CD4-positive, alpha-beta T cell treated with Interleukin-10 for 1 hour (primary cell): ENCODE measurements around the gene SFXN4.

ENCODE experiments used
- DNase-seq: peaks from one replicate; pipeline ENCODE4 v3.0.0-alpha.2; 2020

The SFXN4 gene, protein sequence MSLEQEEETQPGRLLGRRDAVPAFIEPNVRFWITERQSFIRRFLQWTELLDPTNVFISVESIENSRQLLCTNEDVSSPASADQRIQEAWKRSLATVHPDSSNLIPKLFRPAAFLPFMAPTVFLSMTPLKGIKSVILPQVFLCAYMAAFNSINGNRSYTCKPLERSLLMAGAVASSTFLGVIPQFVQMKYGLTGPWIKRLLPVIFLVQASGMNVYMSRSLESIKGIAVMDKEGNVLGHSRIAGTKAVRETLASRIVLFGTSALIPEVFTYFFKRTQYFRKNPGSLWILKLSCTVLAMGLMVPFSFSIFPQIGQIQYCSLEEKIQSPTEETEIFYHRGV

DNA sequence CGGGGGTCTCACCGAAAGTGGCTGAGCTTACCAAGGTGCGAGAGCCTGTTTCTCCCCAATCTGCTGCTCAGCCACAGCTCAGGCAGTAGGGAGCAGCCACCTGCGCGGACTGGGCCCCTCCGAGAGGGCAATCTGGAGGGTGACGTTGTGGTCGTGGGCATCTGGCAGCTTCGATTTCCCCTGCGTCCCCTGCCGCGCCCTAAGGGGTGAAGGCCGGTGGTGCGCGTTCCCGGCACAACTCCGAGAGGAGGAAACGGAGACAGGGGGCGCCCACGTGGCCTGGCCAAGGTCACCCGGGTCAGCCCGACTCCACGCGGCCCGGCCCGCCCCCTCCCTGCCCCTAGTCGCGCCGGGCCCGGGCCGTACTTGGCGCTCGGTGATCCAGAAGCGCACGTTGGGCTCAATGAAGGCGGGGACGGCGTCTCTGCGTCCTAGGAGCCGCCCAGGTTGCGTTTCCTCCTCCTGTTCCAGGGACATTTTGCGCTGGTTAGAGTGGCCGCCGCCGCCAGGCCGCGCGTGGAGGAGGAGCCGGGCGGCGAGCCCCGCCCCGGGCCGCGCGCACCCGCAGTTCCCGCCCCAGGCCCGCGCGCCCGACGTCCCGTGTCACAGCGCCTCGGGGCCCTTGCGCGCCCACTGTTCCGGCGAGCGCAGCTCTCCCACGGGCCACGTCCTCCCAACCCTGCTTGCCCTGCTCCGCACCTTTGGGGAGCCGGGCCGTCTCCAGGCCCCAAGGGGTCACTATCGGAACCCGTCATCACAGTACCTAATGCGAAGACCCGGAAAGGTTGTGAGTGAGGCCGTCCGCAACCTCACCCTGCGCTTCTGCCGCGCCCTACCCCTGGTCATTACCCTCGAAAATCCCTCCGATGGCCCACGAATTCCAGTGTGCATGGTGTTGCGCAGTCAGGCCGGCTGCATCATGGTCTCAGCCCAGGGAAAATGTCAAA, at the start of gene SFXN4:
TSS of gene SFXN4 (minus strand) at position 544 of the 947 bp plus-strand sequence. CDS start at position 477, 67 bp downstream.
- peak; percentile 82 for DNase-seq

DNA sequence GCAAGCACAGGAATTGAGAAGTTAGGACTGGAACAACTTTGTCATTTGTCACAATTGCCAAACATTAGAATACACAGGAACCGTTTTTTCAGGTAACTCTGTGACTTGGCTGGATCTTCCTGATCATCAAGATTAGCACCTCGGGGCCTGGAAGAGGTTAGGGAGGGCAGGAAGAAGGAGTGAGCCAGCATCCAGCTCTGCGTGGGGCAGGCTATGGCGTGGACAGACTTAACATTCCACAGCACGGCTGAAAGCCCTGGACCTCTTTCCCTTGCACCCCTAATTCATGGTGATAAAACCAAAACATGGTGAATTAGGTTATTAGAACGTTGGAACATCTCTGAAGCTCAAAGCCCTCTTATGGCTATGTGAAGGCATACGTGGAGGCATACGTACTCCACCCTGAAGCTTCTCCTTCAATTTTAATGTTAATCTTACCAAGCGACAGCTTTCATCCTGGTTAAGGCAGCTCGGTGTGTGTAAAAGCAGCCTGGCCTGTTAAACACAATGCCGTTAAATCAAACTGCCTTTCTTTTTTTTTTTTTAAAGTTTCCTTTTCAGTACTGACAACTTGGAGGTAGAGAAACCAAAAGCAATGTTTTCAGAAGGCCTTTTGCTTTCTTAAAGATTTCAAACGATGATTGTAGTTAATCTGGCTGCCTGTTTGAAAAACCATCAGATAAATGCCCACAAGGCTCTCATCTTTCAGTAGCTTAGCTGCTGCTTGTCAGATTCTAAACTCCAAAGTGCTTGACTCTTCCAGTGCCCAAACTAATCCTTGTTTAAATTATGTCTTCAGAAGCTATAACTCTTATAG, 46.3 kb upstream of the SFXN4 start:
- DNase-seq, result peak; percentile 44

DNA sequence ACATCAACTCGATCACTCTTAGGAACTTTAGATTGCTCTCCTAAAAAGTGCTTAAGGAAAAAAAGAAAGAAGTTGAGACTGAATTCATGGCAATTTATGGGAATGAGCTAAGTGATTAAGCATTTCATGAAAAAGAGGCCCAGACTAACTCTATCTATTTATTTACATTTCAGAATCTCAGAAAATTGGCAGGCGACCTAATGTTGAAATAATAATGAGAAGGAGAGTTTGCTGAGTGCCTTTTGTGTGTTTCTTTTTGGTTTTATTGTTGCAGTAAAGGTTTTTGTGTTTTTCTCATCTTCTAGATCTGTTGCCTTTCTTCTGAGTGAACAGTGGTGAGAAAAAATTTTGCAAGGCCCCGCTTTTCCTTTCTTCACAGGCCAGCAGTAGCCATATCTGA, 45.7 kb upstream of the SFXN4 start:
- DNase-seq, result no peak

DNA sequence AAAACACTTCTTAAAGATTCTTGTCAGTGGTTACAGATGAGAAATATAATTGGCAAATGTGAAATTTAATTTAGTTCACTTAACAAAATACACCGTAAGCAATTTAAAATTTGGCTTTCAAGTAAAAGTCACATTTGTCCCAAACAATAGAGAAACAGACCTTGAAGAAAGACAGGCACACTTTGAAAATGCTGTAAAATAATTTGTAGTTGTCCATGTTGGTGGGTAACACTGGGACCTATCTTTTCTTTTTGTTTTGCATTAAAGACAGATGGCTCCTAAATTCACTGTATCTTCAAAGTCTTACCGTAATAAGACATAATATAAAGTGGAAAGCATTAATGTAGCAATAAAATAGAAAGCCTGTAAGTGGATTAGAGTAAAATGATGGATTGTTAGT, 45.1 kb upstream of the SFXN4 start:
- no peak for DNase-seq

DNA sequence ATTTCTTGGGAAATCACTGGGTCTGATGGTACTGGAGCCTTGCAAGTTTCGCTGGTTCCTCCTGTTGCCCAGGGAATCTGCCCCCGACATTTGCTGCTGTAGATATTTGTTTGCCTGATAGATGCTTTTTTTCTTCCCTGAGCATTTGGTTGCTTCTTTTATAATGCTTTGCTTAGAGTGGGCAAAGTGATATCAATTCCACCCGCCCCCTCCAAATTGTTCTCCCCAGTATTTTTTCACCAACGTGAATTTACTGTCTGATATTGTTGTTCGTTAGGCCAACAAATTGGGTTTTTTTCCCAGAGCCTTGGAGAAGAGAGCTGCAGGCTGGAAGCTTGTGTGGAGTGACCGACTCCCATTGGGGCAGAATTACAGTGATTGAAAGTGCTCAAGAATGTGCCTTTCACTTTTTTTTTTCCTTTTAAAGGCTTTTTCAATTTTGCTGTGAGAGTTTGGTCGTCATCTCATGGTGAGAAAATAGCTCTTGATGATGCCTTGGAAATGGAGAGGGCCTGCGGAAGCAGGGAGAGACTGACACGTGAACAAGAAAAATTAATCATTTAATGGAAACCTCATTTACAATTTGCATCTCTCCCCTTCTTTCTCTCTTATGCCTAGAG, 44.3 kb upstream of the SFXN4 start:
- DNase-seq, result no peak

DNA sequence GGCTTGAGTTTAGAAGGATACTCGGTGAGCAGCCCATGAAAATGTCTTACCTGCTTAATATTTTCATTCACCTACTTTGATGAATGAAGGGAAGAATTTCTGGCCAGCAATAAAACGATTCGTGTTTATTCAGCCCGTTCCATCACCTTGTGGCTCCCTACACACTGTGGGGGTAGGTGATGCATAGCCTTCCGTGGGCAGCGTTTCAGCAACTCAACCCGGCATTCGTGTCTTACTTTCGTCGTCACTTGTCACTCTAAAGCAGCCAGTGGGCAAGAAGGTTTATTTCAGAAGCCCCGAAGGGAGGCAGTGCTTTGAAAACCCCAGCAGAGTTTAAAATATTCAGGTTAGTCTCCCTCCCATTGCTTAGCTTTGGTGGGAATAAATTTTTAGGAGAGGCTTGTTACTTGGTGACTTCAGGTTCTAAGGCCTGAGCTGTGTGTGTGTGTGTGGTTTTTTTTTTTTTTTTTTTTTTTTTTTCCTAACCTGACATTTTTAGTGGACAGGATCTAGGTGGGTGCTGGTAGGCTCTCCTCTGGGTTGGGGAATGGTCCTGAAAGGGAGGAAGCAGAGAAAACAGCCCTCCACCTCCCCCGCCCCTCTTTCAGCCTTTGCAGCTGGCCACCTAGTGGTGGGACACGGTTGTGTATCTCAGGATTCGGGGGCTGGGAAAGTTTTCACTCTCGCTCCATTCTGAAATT, 43.7 kb upstream of the SFXN4 start:
- DNase-seq, result peak; percentile 60

DNA sequence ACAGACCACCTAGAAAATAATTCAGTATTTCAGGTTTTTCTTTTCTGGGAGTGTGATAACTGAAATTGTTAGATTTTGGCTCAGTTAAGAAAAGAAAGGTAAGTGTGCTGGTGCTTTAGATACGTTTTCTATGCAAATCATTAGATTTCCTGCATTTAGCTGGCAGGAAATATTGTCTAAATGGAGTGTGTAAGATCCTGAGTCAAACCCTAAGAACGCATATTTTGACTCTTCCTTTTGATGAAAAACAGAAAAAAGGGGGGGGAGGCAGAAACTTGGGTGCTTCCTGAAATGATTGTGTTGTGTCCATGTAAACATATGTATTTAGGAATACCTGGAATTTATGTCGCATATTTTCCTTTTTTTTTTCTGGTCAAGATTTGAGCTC, 43.0 kb upstream of the SFXN4 start:
- DNase-seq, result no peak

DNA sequence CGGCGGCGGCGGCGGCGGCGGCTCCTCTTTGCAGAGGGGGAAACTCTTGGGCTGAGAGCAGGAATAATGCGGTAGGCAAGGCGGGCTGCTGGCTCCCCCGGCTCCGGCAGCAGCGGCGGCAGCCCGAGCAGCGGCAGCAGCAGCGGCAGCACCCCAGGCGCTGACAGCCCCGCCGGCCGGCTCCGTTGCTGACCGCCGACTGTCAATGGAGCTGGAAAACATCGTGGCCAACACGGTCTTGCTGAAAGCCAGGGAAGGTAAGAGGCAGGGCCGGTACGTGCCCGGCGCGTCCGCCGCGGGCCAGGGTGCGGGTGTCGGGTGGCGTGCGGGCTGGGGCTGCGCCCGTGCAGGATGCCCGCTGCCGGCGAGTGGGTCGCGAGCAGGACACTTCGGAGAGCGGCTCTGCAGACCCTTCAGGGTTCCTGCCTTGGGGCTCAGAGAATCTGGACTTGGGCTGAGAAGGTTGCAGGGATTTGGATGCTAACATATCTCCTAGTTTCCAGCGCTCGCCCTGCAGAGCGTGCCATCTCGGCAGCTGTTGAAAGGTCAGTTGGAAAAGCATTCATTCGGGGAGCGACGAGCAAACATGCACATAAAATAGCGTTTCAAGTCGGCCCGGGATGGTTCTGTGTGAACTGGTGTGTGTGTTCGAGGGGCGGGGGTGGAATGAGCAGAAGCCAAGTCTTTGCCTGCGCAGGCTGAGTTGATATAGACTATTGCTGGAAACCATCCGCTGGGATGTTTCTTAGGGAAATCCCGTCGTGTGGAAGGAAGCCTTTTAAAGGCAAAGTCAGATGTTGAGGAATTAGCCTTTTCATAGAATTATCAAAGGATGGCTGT, 42.4 kb upstream of the SFXN4 start:
- peak; percentile 30 for DNase-seq

DNA sequence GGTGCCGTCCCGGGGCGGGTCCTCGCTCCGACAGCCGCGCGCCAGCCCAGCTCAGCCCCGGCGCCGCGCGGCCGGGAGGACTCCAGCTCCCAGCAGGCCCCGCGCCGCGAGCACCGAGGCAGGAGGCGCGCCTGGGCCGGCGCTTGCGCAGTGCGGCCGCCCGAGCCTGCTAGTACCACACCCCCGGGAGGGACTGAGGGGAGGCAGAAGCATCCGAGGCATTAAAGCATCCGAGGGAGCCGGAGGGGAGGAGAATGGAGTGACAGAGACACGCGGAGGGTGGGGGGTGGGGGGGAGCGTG, 41.8 kb upstream of the SFXN4 start, which contains the start of gene GRK5:
TSS of gene GRK5 (plus strand) at position 206 of the 301 bp plus-strand sequence. CDS start 347 bp downstream, outside the sequence.
- peak; percentile 98 for DNase-seq

DNA sequence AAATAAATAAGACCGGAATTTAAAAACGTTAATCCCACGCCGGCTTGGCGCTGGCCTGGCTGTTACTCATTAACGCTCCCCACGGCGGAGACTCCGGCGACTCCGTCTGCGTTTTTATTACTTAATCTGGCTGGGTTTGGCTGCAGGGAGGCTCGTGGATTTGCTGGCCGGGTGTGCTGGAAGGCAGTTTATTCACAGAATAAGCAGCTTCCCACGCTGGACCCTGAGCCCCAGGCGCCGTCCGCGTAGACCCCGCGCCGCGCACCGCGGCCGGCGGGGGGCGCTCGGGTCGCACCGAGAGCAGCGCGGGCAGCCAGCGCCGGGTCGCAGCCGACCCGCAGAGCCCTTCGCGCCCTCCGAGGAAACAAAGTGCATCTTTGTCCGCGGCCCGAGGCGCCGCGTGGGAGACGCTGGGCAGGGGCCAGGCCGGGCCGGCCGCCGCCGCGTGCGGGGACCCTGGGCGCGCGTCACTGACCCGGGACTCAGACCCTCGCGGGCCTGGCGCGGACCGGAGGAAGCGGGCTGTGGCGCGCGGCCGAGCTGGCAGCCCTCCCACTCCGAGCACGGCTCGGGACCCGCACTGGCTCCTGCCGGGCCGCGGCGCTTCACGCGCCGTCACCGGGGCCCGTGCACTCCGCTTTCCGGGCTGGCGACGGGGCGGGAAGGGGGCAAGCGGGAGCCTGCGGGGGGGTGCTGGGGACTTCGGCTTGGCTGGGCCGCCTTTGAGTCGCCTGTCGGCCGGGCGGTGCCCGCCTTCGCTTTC, 41.3 kb upstream of the SFXN4 start:
- peak; percentile 76 for DNase-seq

DNA sequence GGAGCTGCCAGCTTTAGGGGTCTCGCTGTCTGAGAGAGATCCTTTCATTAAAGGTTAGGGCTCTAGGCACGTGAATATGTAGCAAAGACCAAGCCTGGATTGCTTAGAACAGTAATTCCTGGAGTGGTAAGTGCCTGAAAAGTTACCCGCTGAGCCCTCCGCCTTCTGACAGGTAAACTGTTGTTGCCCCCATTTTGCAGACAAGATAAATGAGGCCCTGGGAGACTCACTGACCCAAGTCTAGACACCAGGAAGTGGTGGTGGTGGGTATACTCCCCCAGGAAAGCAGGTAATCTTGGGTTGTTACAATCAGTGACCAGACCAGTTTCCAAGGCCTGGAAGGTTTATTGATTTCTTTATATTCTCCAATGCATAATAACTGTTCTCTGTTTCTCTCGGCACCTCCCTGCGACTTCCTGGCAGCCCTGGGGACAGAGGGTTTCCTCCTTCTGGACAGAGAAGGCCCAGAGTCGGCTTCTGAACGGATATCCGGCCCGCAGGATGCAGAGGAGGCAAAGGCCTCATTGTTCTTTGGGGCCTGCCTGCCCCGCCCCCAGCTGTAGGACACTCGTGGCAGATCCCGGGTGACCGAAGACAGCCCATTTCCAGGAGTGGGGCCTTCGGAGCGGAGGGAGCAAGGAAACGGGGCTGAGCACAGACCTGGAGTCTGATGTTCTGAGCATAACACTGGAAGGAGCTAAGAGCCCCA, 40.5 kb upstream of the SFXN4 start:
- peak; percentile 51 for DNase-seq

DNA sequence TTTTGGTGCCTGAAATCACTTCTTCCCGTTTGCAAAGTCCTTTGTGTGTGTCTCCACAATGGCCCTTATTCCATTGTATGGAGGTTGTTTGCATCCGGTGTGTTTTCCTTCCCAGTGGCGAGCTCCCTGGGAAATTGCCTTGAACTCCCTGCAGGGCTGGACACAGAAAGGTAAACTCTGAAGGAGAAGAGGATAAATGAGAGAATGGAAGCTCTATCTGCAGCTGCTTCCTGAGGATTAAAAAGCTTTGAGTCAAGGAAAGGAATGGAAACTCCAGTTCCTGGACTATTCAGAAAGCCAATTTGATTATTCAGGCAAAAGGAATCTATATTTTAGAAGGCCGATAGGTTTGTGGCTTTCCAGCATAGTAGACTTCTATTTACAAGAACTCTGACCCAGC, 37.5 kb upstream of the SFXN4 start:
- DNase-seq, result no peak

DNA sequence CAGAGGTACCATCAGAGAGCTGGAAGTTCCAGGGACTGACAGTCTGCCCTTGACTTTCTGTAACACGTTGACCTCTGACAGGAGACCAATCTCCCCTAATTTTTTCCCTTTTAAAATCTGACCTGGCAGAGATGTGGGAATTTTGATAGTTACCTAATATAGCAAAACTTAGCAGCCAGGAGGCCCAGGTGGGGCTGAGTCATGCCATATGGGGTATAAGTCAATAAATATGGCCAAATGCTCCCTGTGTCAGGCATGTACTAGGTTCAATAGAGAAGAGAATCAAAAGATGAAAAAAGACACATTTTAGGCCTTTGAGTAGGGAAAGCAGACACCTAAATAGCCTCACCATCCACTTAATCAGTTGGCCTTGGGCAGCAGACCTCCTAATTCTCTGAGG, 35.7 kb upstream of the SFXN4 start:
- DNase-seq, result no peak

DNA sequence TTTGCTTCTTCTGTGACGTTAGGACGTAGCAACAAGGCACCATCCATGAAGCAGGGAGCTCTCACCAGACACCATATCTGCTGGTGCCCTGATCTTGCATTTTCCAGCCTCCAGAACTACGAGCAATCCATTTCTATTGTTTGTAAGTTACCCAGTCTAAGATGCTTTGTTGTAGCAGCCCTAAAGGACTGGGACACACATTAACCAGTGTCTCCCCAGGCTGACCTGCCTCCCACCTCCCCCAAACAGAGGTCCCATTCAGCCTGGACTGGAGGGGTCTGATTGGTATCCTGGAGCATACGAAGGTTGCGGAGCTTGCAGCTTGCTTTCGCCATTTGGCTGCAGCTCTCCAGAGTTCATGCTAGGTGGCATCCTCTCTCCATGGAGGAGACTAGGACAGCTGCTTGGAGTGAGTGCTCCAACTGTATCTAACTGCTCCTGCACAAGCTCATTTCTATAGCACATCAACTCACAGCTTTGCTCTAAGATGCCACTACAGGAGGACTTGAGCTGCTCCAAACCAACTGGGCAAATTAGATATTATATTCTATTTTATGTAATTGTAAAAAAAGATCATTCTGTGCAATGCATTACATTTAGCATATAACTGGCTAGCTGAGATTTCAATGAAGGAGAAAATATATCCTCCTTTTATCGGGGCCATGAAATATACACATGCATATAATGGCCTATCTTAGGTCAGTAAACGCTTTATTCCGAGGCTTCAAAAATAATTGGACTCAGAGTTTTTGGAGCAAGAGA, 33.9 kb upstream of the SFXN4 start:
- DNase-seq, result peak; percentile 65

DNA sequence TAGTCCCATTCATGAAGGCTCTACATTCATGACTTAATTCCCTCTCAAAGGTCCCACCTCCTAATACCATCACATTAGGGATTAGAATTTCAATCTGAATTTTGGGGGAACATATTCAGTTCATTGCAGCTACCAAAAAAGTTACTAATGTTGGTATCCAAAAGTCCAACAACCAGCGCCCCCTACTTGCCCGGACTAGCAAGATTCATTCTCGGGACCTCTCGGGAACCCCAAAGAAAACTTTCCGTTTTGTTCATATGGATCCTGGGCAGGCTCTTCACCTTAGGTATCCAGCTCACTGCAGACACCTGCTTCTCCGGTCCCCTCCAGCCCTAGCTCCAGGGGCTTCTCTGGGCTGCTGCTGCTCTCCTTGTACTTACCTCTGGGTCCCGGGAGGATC, 32.9 kb upstream of the SFXN4 start:
- DNase-seq, result peak; percentile 40

DNA sequence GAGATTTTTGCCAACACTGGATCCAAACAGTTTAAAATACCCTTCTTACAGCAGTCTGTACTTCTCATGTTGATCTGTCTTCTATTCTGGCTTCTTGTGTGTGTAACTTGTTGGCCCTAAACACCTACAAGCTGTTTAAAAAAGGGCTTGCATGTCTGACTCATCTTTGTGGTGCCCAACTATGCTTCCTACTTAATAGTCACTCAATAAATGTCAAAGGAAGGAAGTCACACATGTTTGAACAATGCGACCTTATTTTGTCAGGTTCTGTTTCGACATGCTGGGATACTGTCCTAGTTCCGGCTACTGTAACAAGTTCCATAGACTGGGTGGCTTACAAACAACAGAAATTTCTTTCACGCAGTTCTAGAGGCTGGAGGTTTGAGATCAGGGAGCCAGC, 32.4 kb upstream of the SFXN4 start:
- DNase-seq, result no peak

DNA sequence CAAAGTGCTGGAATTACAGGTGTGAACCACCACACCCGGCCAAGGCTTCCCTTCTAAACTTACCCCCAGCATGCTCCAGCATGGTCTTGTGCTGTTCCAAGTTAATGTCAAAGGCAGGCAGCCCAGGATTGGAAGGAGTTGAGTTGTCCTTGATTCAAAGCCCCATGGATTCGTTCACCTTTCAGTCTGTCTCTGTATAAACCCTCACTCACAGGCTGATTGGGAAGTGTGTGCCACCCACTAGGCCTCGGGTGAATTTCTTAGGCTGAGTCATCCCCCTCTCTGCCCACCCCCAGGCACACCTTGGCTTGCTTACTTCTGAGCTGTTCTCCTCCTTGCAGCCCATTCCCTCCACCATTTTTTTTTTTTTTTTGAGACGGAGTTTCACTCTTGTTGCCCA, 26.4 kb upstream of the SFXN4 start:
- DNase-seq, result no peak

DNA sequence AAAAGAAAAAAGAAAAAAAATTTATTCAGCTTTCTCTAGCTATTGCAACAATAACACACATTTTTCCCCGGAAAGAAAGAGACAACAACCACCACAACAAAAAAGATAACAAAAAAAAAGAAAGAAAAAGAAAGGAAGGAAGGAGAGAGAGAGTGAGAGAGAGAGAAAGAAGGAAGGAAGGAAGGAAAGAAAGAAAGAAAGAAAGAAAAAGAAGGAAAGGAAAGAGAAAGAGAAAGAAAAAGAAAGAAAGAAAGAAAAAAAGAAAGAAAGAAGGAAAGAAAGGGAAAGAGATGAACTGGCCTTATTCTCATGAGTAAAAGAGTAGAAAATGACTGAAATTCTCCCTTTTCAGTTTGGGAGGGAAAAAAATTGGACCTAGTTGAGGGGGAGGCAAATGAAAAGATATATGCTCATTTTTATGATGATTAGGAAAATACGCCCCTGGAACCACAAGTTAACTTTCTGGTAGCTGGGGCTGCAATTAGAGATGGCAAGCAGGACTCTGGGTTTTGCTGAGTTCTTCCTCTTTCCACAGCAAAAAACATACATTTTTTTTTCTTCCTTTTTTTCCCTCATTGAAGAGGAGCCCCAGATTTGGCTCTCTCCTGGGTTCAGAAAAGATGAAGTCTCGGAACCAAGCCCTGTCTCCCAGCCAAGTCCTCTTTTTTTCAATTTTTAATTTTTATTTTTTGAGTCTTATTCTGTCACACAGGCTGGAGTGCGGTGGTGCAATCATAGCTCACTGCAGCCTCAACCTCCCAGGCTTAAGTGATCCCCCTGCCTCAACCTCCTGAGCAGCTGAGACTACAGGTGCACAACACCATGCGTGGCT, 25.7 kb upstream of the SFXN4 start:
- no peak for DNase-seq
